ENCODE results near the gene GAREM1.

Gene GAREM1

GRCh38 chr18:32422978-32423740, 47.5 kb downstream of the GAREM1 start:
- DNase-seq: no peak

GRCh38 chr18:32422201-32422600, 48.5 kb downstream of the GAREM1 start:
- DNase-seq: no peak

GRCh38 chr18:32420084-32420750, 50.5 kb downstream of the GAREM1 start:
- DNase-seq: peak; percentile 78 to 80

GRCh38 chr18:32418148-32418547, 52.5 kb downstream of the GAREM1 start:
- no peak for DNase-seq

GRCh38 chr18:32405588-32405987, 65.1 kb downstream of the GAREM1 start:
- DNase-seq: no peak

GRCh38 chr18:32401621-32402020, 69.1 kb downstream of the GAREM1 start:
- no peak for DNase-seq

GRCh38 chr18:32393407-32393806, 77.3 kb downstream of the GAREM1 start:
- DNase-seq: no peak

- DNase-seq: peak; percentile 89 to 91
Measured at GRCh38 chr18:32391126-32391525, 79.6 kb downstream of the GAREM1 start.

- DNase-seq: no peak
Measured at GRCh38 chr18:32389858-32390257, 80.8 kb downstream of the GAREM1 start.

- no peak for DNase-seq
Measured at GRCh38 chr18:32389191-32389590, 81.5 kb downstream of the GAREM1 start.

GRCh38 chr18:32386471-32386870, 84.2 kb downstream of the GAREM1 start:
- no peak for DNase-seq

GRCh38 chr18:32383050-32383819, 87.4 kb downstream of the GAREM1 start:
- DNase-seq: no peak

- DNase-seq: no peak
Measured at GRCh38 chr18:32381761-32382160, 88.9 kb downstream of the GAREM1 start.

- peak in 1 of 2 experiments; percentile 15 for DNase-seq
Measured at GRCh38 chr18:32380559-32380958, 90.1 kb downstream of the GAREM1 start.

- no peak for DNase-seq
Measured at GRCh38 chr18:32379891-32380290, 90.8 kb downstream of the GAREM1 start.

- DNase-seq: no peak
Measured at GRCh38 chr18:32378705-32379104, 92.0 kb downstream of the GAREM1 start.

GRCh38 chr18:32373995-32374394, 96.7 kb downstream of the GAREM1 start:
- peak; percentile 9 to 18 for DNase-seq

- DNase-seq: no peak
Measured at GRCh38 chr18:32373505-32373904, 97.2 kb downstream of the GAREM1 start.

GRCh38 chr18:32372381-32373061, 98.2 kb downstream of the GAREM1 start:
- DNase-seq: no peak

- DNase-seq: no peak
Measured at GRCh38 chr18:32372047-32372380, 98.7 kb downstream of the GAREM1 start.

- no peak for DNase-seq
Measured at GRCh38 chr18:32371384-32371783, 99.3 kb downstream of the GAREM1 start.

- DNase-seq: no peak
Measured at GRCh38 chr18:32368991-32369390, 101.7 kb downstream of the GAREM1 start.

- no peak for DNase-seq
Measured at GRCh38 chr18:32368170-32368569, 102.5 kb downstream of the GAREM1 start.
